WERI-Rb-1 (cell line): ENCODE measurements around the gene RRP1.

Experiments
- DNase-seq: peaks from one replicate; pipeline ENCODE4 v3.0.0-alpha.2; 2020
- H3K27ac ChIP-seq: fragments of 250-450 bp; sonication (Bioruptor Pico); 2 replicates; pipeline ENCODE4 v1.5.1; 2020; ENCODE audit warnings: mild to moderate bottlenecking, moderate library complexity
- H3K27me3 ChIP-seq: fragments of 250-450 bp; sonication (Bioruptor Pico); 2 replicates; pipeline ENCODE4 v1.5.1; 2021; ENCODE audit warnings: mild to moderate bottlenecking, low read depth, moderate library complexity; ENCODE audit not compliant: insufficient read depth, severe bottlenecking
- H3K36me3 ChIP-seq: fragments of 250-450 bp; sonication (Bioruptor Pico); 2 replicates; pipeline ENCODE4 v1.5.1; 2020; ENCODE audit warnings: mild to moderate bottlenecking, moderate library complexity
- H3K4me3 ChIP-seq: 2 replicates; pipeline ENCODE4 v1.5.1; 2011; ENCODE audit warnings: low read depth, mild to moderate bottlenecking, control low read depth, low read length
- H3K9me3 ChIP-seq: fragments of 250-450 bp; sonication (Bioruptor Pico); 2 replicates; pipeline ENCODE4 v1.5.1; 2021; ENCODE audit warnings: mild to moderate bottlenecking, moderate library complexity; ENCODE audit not compliant: severe bottlenecking
- TF ChIP-seq, protein P1 (sequence below): IDR thresholded peaks from 2 replicates; pipeline ENCODE4 v1.5.1; 2011; ENCODE audit warnings: low read depth, mild to moderate bottlenecking, control low read depth, inconsistent platforms, low read length

The RRP1 gene

GRCh38 chr21:43751955-43752591 lies 37.3 kb upstream of the RRP1 start:
- Histone ChIP-seq H3K27me3 (no peaks in the 10 kb centered on the region), H3K4me3 (no peak overlapping the region), H3K27ac (no peak overlapping the region), H3K9me3 (no peaks in the 10 kb centered on the region), H3K36me3 (peaks cover 85% of the 10 kb centered on the region)
- TF ChIP-seq, protein P1, sequence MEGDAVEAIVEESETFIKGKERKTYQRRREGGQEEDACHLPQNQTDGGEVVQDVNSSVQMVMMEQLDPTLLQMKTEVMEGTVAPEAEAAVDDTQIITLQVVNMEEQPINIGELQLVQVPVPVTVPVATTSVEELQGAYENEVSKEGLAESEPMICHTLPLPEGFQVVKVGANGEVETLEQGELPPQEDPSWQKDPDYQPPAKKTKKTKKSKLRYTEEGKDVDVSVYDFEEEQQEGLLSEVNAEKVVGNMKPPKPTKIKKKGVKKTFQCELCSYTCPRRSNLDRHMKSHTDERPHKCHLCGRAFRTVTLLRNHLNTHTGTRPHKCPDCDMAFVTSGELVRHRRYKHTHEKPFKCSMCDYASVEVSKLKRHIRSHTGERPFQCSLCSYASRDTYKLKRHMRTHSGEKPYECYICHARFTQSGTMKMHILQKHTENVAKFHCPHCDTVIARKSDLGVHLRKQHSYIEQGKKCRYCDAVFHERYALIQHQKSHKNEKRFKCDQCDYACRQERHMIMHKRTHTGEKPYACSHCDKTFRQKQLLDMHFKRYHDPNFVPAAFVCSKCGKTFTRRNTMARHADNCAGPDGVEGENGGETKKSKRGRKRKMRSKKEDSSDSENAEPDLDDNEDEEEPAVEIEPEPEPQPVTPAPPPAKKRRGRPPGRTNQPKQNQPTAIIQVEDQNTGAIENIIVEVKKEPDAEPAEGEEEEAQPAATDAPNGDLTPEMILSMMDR, result no peak
- DNase-seq, result no peak

GRCh38 chr21:43752758-43753438 lies 36.5 kb upstream of the RRP1 start:
- H3K9me3 ChIP-seq, result no peaks in the 10 kb centered on the region
- H3K27me3 ChIP-seq, result no peaks in the 10 kb centered on the region
- H3K27ac ChIP-seq, result no peak overlapping the region
- TF ChIP-seq, protein P1, result no peak
- H3K4me3 ChIP-seq, result no peak overlapping the region
- no peak for DNase-seq
- H3K36me3 ChIP-seq, result peaks cover 80% of the 10 kb centered on the region

- H3K27ac ChIP-seq, result no peak overlapping the region
- H3K9me3 ChIP-seq, result no peaks in the 10 kb centered on the region
- H3K36me3 ChIP-seq, result peaks cover 75% of the 10 kb centered on the region
Measured at GRCh38 chr21:43753439-43753799, 36.0 kb upstream of the RRP1 start.

DNA sequence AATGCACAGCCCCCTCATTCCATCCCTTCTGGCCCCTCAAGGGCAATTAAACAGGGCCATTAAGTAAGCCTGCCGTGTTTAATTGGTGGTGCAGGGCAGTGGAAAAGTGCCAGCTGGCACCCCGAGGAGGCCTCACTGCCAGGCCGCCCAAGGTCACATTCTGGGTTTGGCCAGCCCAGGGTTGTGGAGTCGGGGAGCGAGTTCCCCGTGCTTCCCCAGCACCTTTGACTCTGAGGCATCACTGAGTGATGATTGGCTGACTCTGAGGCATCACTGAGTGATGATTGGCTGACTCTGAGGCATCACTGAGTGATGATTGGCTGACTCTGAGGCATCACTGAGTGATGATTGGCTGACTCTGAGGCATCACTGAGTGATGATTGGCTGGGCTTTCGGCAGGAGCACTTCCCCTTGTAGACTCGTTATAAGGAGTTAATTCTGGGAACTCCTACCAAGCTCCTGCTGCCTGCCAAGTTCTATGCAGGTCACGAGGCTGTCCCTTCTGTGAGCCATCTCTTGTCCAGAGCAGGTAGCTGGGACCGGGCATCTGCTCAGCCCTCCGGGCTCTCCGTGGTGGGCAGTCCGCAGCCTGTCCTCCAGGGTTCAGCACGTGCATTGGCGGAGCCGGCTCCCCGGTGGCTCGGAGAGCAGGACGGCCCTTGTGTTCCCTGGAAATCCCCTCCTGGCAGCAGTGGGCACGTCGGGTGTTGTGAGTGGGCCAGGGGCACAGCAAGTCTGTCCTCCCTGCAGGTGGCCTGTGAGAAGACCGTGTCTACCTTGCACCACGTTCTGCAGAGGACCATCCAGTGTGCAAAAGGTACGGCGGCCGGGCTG lies 34.2 kb upstream of the RRP1 start:
- H3K9me3 ChIP-seq, result no peaks in the 10 kb centered on the region
- TF ChIP-seq, protein P1, result no peak
- no peak overlapping the region for H3K4me3 ChIP-seq
- no peak overlapping the region for H3K27ac ChIP-seq
- H3K36me3 ChIP-seq, result peaks cover 67% of the 10 kb centered on the region
- H3K27me3 ChIP-seq, result no peaks in the 10 kb centered on the region
- DNase-seq, result no peak

More at GRCh38 chr21:43753439-43753799, 36.0 kb upstream of the RRP1 start:
- TF ChIP-seq, protein P1, result no peak
- Histone ChIP-seq H3K4me3 (no peak overlapping the region), H3K27me3 (no peaks in the 10 kb centered on the region)
- DNase-seq, result no peak

- H3K36me3 ChIP-seq, result peaks cover 62% of the 10 kb centered on the region
- DNase-seq, result no peak
- H3K4me3 ChIP-seq, result no peak overlapping the region
- no peaks in the 10 kb centered on the region for H3K27me3 ChIP-seq
- TF ChIP-seq, protein P1, result no peak
- H3K27ac ChIP-seq, result no peak overlapping the region
- no peaks in the 10 kb centered on the region for H3K9me3 ChIP-seq
Measured at GRCh38 chr21:43755820-43756594, 33.4 kb upstream of the RRP1 start.
